Hepatocyte (in vitro differentiated cells): ENCODE data around the gene ZDHHC11B. TPM values are rescaled to one million over a fixed set of nuclear protein-coding genes. Genes with fewer than 3 reads are reported as not detected.
"Not testable (repeated sequence)": the region's sequence is repeated elsewhere in the genome, so short reads cannot be mapped to it uniquely, and the experiment has no call there.

Experiments
- DNase-seq: peaks from one replicate; pipeline ENCODE4 v3.0.0-alpha.2; 2016; ENCODE audit warnings: low spot score
- H2AFZ ChIP-seq: fragments of 200-600 bp; sonication (generic); 2 replicates; pipeline ENCODE4 v1.6.0; 2016; ENCODE audit warnings: antibody characterized with exemption, mild to moderate bottlenecking
- H3K27ac ChIP-seq: fragments of 200-600 bp; sonication (generic); 2 replicates; pipeline ENCODE4 v1.5.1; 2016; ENCODE audit warnings: mild to moderate bottlenecking
- H3K27me3 ChIP-seq: fragments of 200-600 bp; sonication (generic); 2 replicates; pipeline ENCODE4 v1.6.1; 2016
- H3K36me3 ChIP-seq: fragments of 200-600 bp; sonication (generic); replicated peaks from 2 replicates; pipeline ENCODE4 v1.5.1; 2016; ENCODE audit warnings: low read depth; ENCODE audit not compliant: insufficient read depth
- H3K4me1 ChIP-seq: fragments of 200-600 bp; sonication (generic); 2 replicates; pipeline ENCODE4 v1.5.1; 2016; ENCODE audit warnings: mild to moderate bottlenecking, moderate library complexity; ENCODE audit not compliant: insufficient read depth
- H3K4me2 ChIP-seq: fragments of 200-600 bp; sonication (generic); 2 replicates; pipeline ENCODE4 v1.6.0; 2016
- H3K4me3 ChIP-seq: fragments of 200-600 bp; sonication (generic); 2 replicates; pipeline ENCODE4 v1.5.1; 2016; ENCODE audit warnings: mild to moderate bottlenecking
- H3K79me2 ChIP-seq: fragments of 200-600 bp; sonication (generic); 2 replicates; pipeline ENCODE4 v1.6.0; 2017; ENCODE audit warnings: mild to moderate bottlenecking
- H3K9me2 ChIP-seq: fragments of 200-600 bp; sonication (generic); replicated peaks from 2 replicates; pipeline ENCODE4 v1.6.0; 2017; ENCODE audit warnings: mild to moderate bottlenecking; ENCODE audit not compliant: insufficient read depth
- H3K9me3 ChIP-seq: fragments of 200-600 bp; sonication (generic); 2 replicates; pipeline ENCODE4 v1.5.1; 2016; ENCODE audit warnings: low read depth, mild to moderate bottlenecking
- H4K20me1 ChIP-seq: fragments of 200-600 bp; sonication (generic); 2 replicates; pipeline ENCODE4 v1.6.0; 2016; ENCODE audit warnings: mild to moderate bottlenecking; ENCODE audit not compliant: insufficient read depth, poor library complexity, severe bottlenecking
- EZH2 ChIP-seq: fragments of 200-600 bp; sonication (generic); IDR thresholded peaks from 2 replicates; pipeline ENCODE4 v1.6.1; 2016; ENCODE audit warnings: antibody characterized with exemption, mild to moderate bottlenecking, borderline replicate concordance
- EZH2phosphoT487 ChIP-seq: fragments of 200-600 bp; sonication (generic); IDR thresholded peaks from one replicate; pipeline ENCODE4 v1.6.1; 2018; ENCODE audit warnings: antibody characterized with exemption, mild to moderate bottlenecking, low read depth, moderate library complexity; ENCODE audit not compliant: unreplicated experiment, severe bottlenecking
- WGBS: methylation state at CpG from one replicate; pipeline ENCODE4 v1.1.6; 2016; ENCODE audit warnings: low lambda C conversion rate; ENCODE audit errors: missing lambda C conversion rate; 5-methylcytosine and 5-hydroxymethylcytosine counted together
- polyA plus RNA-seq: library from polyadenylated mRNA; unstranded; fragments of >200 nt; fragmentation: Nextera tagmentation; extraction: Ambion mirVana; gene quantifications from 2 replicates; pipeline ENCODE4 v1.2.1, GENCODE V29; 2016
- total RNA-seq: library from RNA; depleted of rRNA; stranded (reverse); fragments of >200 nt; gene quantifications from 2 replicates; pipeline ENCODE4 v1.2.3, GENCODE V29; 2014
- TF ChIP-seq, protein P1 (sequence below): fragments of 200-600 bp; sonication (generic); IDR thresholded peaks from 2 replicates; pipeline ENCODE4 v1.5.1; 2016; ENCODE audit warnings: antibody characterized with exemption, mild to moderate bottlenecking; ENCODE audit not compliant: poor library complexity

Gene ZDHHC11B
- total and polyA plus RNA-seq, 2 experiments from 2014 or later: 0.83 to 1.3 TPM

DNA sequence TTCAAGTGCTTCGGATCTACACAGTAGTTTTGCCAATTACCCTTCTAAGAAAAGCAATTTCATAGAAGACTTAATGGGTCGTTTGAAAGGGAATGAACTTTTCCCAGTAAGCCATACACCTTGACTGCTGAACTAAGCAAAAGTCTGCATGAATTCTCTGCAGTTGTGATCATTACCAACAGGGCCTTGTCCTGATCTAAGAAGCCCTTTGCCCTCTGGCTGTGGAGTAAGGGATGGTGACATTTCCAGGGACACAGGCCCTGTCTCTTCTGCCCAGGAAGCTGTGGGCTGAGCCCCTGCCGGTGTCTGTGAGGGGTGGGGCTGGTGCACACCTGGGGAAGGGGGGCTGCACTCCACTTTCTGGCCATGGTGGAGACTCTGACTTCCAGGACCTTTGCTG is 35.7 kb upstream of the ZDHHC11B start:
- H2AFZ ChIP-seq: no peak overlapping the region
- no peak overlapping the region for H3K4me2 ChIP-seq
- no peaks in the 10 kb centered on the region for H4K20me1 ChIP-seq
- DNase-seq: no peak
- H3K36me3 ChIP-seq: no peaks in the 10 kb centered on the region
- H3K9me2 ChIP-seq: no peaks in the 10 kb centered on the region
- 82% methylated on average over 3 of the region's 3 CpGs for WGBS
- no peaks in the 10 kb centered on the region for H3K27me3 ChIP-seq
- H3K79me2 ChIP-seq: no peaks in the 10 kb centered on the region
- H3K9me3 ChIP-seq: no peaks in the 10 kb centered on the region
- TF ChIP-seq EZH2 (no peak), EZH2phosphoT487 (no peak)
- TF ChIP-seq, protein P1, sequence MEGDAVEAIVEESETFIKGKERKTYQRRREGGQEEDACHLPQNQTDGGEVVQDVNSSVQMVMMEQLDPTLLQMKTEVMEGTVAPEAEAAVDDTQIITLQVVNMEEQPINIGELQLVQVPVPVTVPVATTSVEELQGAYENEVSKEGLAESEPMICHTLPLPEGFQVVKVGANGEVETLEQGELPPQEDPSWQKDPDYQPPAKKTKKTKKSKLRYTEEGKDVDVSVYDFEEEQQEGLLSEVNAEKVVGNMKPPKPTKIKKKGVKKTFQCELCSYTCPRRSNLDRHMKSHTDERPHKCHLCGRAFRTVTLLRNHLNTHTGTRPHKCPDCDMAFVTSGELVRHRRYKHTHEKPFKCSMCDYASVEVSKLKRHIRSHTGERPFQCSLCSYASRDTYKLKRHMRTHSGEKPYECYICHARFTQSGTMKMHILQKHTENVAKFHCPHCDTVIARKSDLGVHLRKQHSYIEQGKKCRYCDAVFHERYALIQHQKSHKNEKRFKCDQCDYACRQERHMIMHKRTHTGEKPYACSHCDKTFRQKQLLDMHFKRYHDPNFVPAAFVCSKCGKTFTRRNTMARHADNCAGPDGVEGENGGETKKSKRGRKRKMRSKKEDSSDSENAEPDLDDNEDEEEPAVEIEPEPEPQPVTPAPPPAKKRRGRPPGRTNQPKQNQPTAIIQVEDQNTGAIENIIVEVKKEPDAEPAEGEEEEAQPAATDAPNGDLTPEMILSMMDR: no peak
- no peaks in the 10 kb centered on the region for H3K4me1 ChIP-seq
- no peak overlapping the region for H3K27ac ChIP-seq
- H3K4me3 ChIP-seq: no peak overlapping the region

DNA sequence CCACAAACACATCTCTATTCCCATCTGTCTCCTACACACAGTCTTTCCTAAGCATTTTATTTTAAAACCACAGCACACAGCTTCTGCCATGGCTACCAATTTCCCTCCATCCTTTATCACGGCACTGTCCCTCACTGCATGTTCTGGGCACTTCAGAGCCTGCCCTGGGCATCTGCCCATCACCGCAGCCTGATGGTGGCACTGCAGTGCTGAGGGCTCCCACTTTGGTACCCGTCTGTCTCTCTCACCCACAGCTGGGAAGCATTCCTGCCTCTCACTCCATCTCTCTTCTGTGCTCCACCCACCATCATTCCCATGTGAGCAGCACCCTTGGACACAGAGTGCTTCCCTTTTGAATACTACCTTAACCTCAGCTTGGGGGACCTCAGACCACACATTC is 34.5 kb upstream of the ZDHHC11B start:
- H3K36me3 ChIP-seq: no peaks in the 10 kb centered on the region
- H3K4me3 ChIP-seq: no peak overlapping the region
- H3K79me2 ChIP-seq: no peaks in the 10 kb centered on the region
- no peaks in the 10 kb centered on the region for H3K4me1 ChIP-seq
- no peak for TF ChIP-seq EZH2
- TF ChIP-seq, protein P1: no peak
- TF ChIP-seq EZH2phosphoT487: no peak
- WGBS: 89% methylated on average over 3 of the region's 3 CpGs
- no peaks in the 10 kb centered on the region for H3K27me3 ChIP-seq
- no peak overlapping the region for H2AFZ ChIP-seq
- H3K9me3 ChIP-seq: no peaks in the 10 kb centered on the region
- no peak for DNase-seq
- no peaks in the 10 kb centered on the region for H3K9me2 ChIP-seq
- no peaks in the 10 kb centered on the region for H4K20me1 ChIP-seq
- H3K27ac ChIP-seq: no peak overlapping the region
- H3K4me2 ChIP-seq: no peak overlapping the region

DNA sequence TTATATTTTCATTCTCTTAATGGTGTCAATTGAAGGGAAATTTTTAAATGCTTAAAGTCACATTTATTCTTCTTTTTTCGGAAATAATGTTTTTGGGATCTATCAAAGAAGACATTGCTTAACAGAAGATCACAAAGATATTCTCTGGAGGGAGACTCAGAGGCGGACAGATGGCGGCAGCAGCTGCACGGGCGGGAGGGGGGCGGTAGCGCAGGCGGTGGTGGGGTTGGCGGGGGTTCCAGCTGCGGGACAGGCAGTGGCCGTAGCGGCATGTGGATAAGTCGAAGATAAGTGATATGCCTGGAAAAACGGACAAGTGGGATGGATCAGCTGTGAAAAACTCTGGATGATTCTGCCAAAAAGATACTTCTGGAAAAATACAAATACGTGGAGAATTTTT is 31.6 kb upstream of the ZDHHC11B start:
- no peaks in the 10 kb centered on the region for H4K20me1 ChIP-seq
- TF ChIP-seq EZH2phosphoT487: no peak
- TF ChIP-seq, protein P1: no peak
- no peak overlapping the region for H3K4me3 ChIP-seq
- H3K9me2 ChIP-seq: no peaks in the 10 kb centered on the region
- H3K9me3 ChIP-seq: no peaks in the 10 kb centered on the region
- H3K27me3 ChIP-seq: no peaks in the 10 kb centered on the region
- H3K4me1 ChIP-seq: no peaks in the 10 kb centered on the region
- DNase-seq: no peak
- H3K36me3 ChIP-seq: no peaks in the 10 kb centered on the region
- H2AFZ ChIP-seq: no peak overlapping the region
- WGBS: 93% methylated on average over 10 of the region's 15 CpGs
- H3K27ac ChIP-seq: no peak overlapping the region
- H3K79me2 ChIP-seq: no peaks in the 10 kb centered on the region
- no peak overlapping the region for H3K4me2 ChIP-seq

DNA sequence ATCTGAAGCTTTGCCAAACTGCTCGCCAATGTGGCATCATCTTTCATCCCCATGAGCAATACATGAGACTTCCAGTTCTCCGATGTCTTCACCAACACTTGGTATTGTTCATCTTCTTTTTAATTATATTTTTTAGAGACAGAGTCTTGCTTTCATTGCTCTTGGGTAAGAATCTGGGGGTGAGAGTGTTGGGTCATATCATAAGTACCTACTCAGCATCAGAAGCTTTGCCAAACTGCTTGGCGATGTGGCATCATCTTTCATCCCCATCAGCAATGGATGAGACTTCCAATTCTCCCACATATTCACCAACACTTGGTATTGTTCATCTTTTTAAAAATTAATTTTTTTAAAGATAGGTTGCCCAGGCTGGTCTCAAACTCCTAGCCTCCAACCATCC is 30.9 kb upstream of the ZDHHC11B start:
- no peak overlapping the region for H2AFZ ChIP-seq
- no peaks in the 10 kb centered on the region for H3K9me2 ChIP-seq
- H3K9me3 ChIP-seq: no peaks in the 10 kb centered on the region
- no peak overlapping the region for H3K27ac ChIP-seq
- WGBS: 100% methylated on average over 3 of the region's 3 CpGs
- H3K4me2 ChIP-seq: no peak overlapping the region
- H3K79me2 ChIP-seq: no peaks in the 10 kb centered on the region
- H3K27me3 ChIP-seq: no peaks in the 10 kb centered on the region
- TF ChIP-seq EZH2phosphoT487: no peak
- TF ChIP-seq, protein P1: no peak
- TF ChIP-seq EZH2: no peak
- H3K4me3 ChIP-seq: no peak overlapping the region
- no peaks in the 10 kb centered on the region for H4K20me1 ChIP-seq
- no peak for DNase-seq
- H3K4me1 ChIP-seq: no peaks in the 10 kb centered on the region
- H3K36me3 ChIP-seq: no peaks in the 10 kb centered on the region

DNA sequence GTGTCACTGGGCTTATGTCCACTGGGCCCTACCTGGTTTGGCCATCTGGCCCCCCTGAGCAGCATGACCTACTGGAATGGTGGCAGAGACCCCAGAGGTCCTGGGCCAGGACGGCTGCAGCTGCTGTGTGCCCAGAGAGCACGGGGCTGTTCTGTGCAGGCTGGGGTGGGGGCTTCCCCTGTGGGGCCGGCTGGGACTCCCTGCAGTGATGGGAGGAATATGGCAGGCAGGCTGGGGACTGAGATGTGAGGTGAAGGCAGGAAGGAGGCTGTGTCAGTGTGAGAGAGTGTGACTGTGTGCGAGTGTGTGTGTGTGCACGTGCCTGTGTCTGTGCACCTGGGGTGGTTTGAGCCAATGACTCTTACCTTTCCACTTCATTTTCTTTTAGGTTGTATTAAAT is 29.0 kb upstream of the ZDHHC11B start:
- not testable (repeated sequence) for H3K36me3 ChIP-seq, H3K4me2 ChIP-seq, H3K9me3 ChIP-seq, H3K27ac ChIP-seq, H3K4me3 ChIP-seq, H4K20me1 ChIP-seq, H3K79me2 ChIP-seq, H3K27me3 ChIP-seq, H2AFZ ChIP-seq, H3K9me2 ChIP-seq, H3K4me1 ChIP-seq, DNase-seq
- 85% methylated on average over 4 of the region's 5 CpGs for WGBS

DNA sequence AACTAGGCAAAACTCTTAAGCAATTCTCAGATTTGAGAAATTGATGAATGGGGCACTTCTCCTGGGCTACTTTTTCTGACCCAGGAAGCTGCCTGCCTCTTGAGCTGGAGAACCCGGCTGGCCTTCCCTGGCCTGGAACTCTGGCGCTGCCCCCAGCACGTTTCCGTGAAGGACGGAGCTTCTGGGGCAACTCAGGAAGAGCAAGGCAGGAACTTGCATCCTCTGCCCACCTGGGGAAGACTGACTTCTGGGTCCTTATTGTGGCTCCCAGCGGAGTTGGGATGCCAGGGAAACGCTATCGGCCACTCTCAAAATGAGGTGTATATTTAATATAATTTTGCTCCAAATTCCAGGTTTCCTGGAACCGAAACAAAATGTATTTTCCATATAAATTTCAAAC is 26.9 kb upstream of the ZDHHC11B start:
- not testable (repeated sequence) for H3K4me2 ChIP-seq, H3K9me3 ChIP-seq, DNase-seq, H3K4me3 ChIP-seq, H3K36me3 ChIP-seq, H3K27ac ChIP-seq, H3K9me2 ChIP-seq, H4K20me1 ChIP-seq, H2AFZ ChIP-seq, H3K79me2 ChIP-seq, H3K27me3 ChIP-seq, H3K4me1 ChIP-seq
- 76% methylated on average over 8 of the region's 9 CpGs for WGBS
